Renal cortical epithelial cell (primary cell): ENCODE measurements around the gene PFKP. TPM values are rescaled to one million over a fixed set of nuclear protein-coding genes. Genes with fewer than 3 reads are reported as not detected.
"Not testable (repeated sequence)": the region's sequence is repeated elsewhere in the genome, so short reads cannot be mapped to it uniquely, and the experiment has no call there.

Experiments
- DNase-seq: peaks from one replicate; pipeline ENCODE4 v3.0.0-alpha.2; 2011; ENCODE audit warnings: low read depth
- total RNA-seq: library from RNA; depleted of rRNA; stranded (reverse); fragments of >200 nt; gene quantifications from 2 replicates; pipeline ENCODE4 v1.2.3, GENCODE V29; 2014

Gene PFKP
- total RNA-seq, 1 donor from 2014 or later, result 565 TPM

DNA sequence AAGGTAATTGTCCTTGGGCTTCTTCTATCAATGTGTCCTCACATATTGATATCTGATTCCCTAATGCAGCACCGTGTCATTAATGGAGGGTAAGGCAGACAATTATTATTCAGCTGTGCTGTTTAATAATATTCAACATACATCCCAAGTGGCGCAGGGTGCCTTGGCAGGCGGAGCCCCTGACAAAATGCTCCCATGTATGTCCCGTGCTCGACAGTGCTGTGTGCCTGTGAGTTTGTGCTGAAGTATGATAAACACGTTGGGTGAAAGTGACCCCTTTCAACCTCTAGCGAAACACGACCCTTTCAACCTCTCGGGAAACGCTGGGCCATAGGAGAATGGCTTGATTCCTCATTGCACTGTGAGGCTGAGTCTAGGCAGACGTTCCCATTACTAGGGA is 31.3 kb downstream of the PFKP start:
- no peak for DNase-seq

GRCh38 chr10:3099291-3100092 is 32.1 kb downstream of the PFKP start:
- DNase-seq, result peak; percentile 95

GRCh38 chr10:3100093-3100792 is 32.9 kb downstream of the PFKP start:
- DNase-seq, result no peak

DNA sequence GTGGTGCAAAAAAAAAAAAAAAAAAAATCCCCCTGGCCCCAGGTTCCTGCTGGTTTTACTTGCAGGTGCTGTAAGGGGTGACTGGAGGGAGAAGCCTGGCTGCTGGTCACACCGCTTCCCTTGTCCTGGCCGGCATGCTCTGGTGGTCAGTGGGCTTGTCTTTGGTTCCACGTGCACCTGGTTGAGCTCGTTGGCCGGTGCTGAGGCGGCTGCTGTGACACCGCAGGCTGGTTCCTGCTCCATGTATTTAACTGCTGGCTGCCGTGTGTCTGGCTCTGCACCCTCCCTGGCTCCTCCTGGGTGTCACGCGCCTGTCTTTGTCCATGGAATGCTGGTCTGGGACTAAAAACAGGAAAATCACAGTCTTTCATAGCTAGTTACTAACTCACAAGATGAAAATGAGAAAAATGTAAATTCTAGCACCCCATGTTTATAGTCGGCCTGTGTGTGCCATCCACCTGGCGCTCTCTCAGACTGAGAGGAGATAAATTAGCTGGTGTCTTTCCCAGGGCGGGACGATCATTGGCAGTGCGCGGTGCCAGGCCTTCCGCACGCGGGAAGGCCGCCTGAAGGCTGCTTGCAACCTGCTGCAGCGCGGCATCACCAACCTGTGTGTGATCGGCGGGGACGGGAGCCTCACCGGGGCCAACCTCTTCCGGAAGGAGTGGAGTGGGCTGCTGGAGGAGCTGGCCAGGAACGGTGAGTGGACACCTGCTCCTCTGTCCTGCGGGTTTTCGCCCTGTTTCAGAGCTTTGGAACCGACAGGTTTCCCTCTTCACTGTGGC is 33.7 kb downstream of the PFKP start:
- no peak for DNase-seq

GRCh38 chr10:3102720-3103427 is 35.5 kb downstream of the PFKP start:
- peak; percentile 88 for DNase-seq

DNA sequence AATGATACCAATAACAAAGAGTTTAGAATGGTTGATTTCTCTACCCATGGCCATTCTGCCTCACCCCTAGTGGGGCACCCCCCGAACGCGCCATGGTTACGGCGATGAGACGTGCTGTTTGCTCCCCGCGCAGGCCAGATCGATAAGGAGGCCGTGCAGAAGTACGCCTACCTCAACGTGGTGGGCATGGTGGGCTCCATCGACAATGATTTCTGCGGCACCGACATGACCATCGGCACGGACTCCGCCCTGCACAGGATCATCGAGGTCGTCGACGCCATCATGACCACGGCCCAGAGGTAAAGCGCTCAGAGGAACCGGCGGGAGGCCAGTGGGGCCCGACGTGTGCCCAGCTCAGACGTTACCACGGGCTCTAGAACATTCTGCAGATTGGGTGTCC is 36.3 kb downstream of the PFKP start:
- DNase-seq, result no peak

DNA sequence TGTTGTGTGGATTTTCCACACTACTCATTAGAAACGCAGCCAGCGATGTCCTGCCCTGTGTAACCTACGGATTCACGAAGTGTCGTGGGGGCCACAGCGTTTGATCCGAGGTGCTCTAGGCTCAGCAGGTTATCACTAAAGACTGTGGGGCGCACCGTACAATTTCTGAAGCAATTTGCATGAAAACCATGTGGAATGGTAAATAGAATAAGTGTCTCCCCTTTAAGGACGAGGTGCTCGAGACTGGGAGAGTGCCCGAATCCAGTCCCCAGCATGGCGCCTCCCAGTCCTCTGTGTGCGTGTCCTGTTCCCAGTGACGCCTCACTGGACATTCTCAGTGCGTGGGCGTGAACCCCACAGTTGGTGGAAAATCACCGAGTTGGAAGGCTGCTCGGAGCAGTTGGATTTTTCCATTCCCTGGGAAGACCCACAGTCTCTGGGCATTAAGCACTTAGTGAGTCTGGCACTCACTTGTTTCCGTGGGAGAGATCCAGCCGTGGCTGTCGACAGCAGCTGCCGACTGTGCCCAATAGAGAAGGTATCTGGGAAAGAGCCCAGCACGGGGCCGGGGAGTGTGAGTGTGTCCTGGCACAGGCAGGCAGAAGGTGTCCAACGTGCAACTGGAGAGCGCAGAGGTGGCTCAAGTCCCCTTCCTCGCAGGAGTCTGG is 37.0 kb downstream of the PFKP start:
- no peak for DNase-seq

- no peak for DNase-seq
Observed at GRCh38 chr10:3105166-3105565, 37.8 kb downstream of the PFKP start.

DNA sequence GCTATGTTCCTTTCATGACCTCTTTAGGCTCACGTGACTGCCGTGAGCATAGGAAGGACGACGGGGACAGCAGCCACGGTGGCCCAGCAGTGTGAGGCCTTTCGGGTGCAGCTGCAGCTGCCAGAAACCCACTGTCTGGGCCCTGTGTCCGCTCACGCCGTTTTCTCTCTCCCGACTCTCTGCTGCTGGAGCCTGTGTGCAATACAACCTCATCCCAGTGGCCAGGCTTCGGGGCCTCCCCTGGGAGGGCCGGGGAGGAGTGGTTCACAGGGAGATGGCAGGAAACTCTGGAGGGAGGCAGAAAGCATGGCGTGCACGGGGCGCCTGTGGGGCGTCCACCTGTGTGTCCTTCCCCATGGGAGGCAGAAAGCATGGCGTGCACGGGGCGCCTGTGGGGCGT is 38.6 kb downstream of the PFKP start:
- DNase-seq, result no peak

DNA sequence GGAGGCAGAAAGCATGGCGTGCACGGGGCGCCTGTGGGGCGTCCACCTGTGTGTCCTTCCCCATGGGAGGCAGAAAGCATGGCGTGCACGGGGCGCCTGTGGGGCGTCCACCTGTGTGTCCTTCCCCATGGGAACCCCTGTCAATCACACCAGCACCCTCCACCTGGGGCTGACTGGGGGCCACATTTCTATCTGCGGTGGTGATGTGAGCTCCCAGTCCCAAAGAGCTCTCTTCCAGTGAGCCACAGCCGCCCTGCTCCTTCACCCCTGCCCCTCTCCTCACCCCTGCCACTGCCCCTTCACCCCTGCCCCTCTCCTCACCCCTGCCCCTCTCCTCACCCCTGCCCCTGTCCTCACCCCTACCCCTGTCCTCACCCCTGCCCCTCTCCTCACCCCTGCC is 39.0 kb downstream of the PFKP start:
- not testable (repeated sequence) for DNase-seq

GRCh38 chr10:3106928-3107425 is 39.6 kb downstream of the PFKP start:
- no peak for DNase-seq

- DNase-seq, result peak; percentile 99
Observed at GRCh38 chr10:3107426-3107961, 40.1 kb downstream of the PFKP start.

DNA sequence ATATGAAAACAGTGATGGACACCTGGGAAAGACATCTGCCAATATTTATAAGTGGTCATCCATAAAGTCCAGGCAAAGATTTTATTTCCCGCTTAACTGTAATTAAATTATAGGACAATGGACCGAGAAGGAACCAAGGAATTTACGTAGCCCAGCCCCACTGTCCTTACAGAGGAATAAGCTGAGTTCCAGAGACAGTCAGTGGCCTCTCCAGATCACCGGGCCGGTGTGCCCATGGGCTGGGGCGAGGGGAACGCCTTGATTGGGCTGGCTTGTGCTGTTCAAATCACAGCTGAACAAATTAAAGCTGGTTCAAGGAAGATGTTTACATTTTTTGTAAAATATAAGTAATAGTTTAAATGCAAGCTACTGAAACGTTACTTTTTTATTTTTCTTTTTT is 40.7 kb downstream of the PFKP start:
- DNase-seq, result no peak

GRCh38 chr10:3108575-3109105 is 41.3 kb downstream of the PFKP start:
- no peak for DNase-seq

- no peak for DNase-seq
Observed at GRCh38 chr10:3109196-3109595, 41.8 kb downstream of the PFKP start.

GRCh38 chr10:3109633-3110032 is 42.3 kb downstream of the PFKP start:
- no peak for DNase-seq

DNA sequence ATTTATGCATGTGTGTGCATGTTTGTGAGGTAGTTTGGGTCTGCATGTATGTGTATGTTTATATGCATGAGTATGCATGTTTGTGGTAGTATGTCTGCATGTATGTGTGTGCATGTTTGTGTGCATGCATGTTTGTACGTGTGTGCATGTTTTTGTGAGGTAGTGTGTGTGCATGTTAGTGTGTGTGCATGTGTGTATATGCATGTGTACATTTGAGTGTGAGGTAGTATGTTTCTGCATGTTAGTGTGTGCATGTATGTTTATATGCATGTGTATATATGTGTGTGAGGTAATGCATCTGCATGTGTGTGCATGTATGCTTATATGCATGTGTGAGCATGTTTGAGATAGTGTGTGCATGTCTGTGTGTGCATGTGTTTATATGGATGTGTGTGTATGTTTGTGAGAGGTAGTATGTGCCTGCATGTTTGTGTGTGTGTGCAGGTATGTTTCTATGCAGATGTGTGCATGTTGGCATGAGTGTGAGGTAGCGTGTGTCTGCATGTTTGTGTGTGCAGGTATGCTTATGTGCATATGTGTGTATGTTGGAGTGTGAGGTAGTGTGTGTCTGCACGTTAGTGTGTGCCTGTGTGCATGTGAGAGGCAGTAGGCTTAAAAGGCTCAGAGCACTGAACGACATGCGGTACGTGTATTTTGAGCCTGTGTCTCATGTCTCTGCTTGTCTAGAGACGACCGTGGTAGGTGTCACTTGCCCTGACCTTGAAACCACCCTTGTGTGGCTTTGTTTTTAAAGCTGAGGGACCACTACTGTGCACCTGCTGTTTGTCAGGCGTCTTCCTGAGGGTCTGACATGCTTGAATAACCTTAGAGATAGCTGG is 43.7 kb downstream of the PFKP start:
- no peak for DNase-seq

- DNase-seq, result peak; percentile 54
Observed at GRCh38 chr10:3111621-3112163, 44.3 kb downstream of the PFKP start.

DNA sequence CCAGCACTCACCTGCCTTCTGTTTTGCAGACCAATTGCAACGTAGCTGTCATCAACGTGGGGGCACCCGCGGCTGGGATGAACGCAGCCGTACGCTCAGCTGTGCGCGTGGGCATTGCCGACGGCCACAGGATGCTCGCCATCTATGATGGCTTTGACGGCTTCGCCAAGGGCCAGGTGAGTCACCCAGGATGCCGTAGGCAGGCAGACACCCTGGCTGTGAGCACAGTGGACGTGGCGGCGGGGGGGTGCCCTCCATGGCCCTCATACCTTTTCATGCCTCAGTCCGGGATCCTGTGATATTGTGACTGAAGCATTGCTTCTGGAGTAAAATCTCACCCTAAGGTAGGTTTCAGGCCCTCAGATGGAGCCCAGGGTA is 46.0 kb downstream of the PFKP start:
- DNase-seq, result no peak
